Testis (tissue), 2 donors: Measurements from ENCODE around the gene PMP22.

ENCODE experiments used
- POLR2A ChIP-seq: fragments of 450-650 bp; IDR thresholded peaks from one replicate; pipeline ENCODE4 v1.6.1; 2017; ENCODE audit warnings: antibody characterized with exemption, mild to moderate bottlenecking, moderate library complexity
- TF ChIP-seq, protein P1 (sequence below), 3 experiments: fragments of 450-650 bp in 2 of 3; fragments of 200-600 bp in 1 of 3; sonication (generic) in 1 of 3; IDR thresholded peaks; one replicate each; pipeline ENCODE4 v1.5.1; 2016 to 2019; ENCODE audit warnings: antibody characterized with exemption in 3 of 3, mild to moderate bottlenecking in 2 of 3, moderate library complexity in 1 of 3

DNA sequence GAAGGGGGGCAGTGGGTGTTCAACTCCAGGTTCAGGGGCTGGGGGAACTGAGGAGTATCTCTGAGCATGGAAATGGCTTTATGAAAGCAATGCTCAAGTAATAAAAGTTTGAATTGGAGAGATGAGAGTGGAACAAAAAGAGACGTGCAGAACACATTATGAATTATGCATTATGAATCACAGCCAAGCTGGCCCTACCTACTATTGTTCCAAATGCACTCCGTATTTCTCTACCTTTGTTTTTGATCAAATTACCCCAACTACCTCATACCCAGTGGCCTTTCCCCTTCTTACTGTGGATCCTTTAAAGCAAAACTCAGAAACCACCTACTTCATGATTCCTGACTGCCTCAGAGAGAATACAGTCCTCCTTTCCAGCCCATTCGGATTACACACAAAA lies 38.1 kb upstream of the PMP22 start:
- TF ChIP-seq, protein P1, sequence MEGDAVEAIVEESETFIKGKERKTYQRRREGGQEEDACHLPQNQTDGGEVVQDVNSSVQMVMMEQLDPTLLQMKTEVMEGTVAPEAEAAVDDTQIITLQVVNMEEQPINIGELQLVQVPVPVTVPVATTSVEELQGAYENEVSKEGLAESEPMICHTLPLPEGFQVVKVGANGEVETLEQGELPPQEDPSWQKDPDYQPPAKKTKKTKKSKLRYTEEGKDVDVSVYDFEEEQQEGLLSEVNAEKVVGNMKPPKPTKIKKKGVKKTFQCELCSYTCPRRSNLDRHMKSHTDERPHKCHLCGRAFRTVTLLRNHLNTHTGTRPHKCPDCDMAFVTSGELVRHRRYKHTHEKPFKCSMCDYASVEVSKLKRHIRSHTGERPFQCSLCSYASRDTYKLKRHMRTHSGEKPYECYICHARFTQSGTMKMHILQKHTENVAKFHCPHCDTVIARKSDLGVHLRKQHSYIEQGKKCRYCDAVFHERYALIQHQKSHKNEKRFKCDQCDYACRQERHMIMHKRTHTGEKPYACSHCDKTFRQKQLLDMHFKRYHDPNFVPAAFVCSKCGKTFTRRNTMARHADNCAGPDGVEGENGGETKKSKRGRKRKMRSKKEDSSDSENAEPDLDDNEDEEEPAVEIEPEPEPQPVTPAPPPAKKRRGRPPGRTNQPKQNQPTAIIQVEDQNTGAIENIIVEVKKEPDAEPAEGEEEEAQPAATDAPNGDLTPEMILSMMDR (IDR thresholded peaks at IDR 0.05): no peak
- TF ChIP-seq POLR2A: no peak
